ENCODE data around the gene ZNF835. TPM values are rescaled to one million over a fixed set of nuclear protein-coding genes. Genes with fewer than 3 reads are reported as not detected.

The ZNF835 gene
- total RNA-seq, 1 experiment from 2014 or later = 3.2 TPM

GRCh38 chr19:56692206-56692895, 20.8 kb upstream of the ZNF835 start:
- no peaks in the 10 kb centered on the region for H3K36me3 ChIP-seq (ENCODE audit: insufficient read depth, low read length, poor library complexity, severe bottlenecking)
- TF ChIP-seq, protein P1, sequence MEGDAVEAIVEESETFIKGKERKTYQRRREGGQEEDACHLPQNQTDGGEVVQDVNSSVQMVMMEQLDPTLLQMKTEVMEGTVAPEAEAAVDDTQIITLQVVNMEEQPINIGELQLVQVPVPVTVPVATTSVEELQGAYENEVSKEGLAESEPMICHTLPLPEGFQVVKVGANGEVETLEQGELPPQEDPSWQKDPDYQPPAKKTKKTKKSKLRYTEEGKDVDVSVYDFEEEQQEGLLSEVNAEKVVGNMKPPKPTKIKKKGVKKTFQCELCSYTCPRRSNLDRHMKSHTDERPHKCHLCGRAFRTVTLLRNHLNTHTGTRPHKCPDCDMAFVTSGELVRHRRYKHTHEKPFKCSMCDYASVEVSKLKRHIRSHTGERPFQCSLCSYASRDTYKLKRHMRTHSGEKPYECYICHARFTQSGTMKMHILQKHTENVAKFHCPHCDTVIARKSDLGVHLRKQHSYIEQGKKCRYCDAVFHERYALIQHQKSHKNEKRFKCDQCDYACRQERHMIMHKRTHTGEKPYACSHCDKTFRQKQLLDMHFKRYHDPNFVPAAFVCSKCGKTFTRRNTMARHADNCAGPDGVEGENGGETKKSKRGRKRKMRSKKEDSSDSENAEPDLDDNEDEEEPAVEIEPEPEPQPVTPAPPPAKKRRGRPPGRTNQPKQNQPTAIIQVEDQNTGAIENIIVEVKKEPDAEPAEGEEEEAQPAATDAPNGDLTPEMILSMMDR (conservative IDR thresholded peaks at IDR 0.05; ENCODE audit: low read depth, low read length) = no peak
- no peak for TF ChIP-seq EZH2 (IDR thresholded peaks at IDR 0.05; ENCODE audit: borderline replicate concordance, low read depth, low read length, poor library complexity, severe bottlenecking)
- H3K4me1 ChIP-seq (ENCODE audit: insufficient read depth, low read length, poor library complexity, severe bottlenecking) = no peaks in the 10 kb centered on the region
- no peaks in the 10 kb centered on the region for H3K27me3 ChIP-seq (replicated peaks; ENCODE audit: insufficient read depth, low read depth, low read length, poor library complexity)
- H3K27ac ChIP-seq (ENCODE audit: low read depth, low read length, poor library complexity, severe bottlenecking) = no peak overlapping the region
- BruUV-seq (replicated peaks) = no TSS peak
- no peak overlapping the region for H3K4me3 ChIP-seq (ENCODE audit: low read depth, low read length, poor library complexity, severe bottlenecking)
- ChIA-PET CTCF (interaction anchor here (0.5 kb wide), 1 partner anchor 145 kb away, joined by 4 read pairs; no protein-coding TSS in a partner anchor), POLR2A (ENCODE audit: low non-redundant PET) (no interaction called here)
- H3K9me3 ChIP-seq (ENCODE audit: low read depth, low read length, poor library complexity, severe bottlenecking) = peaks cover under 1% of the 10 kb centered on the region
- peak; percentile 37 for DNase-seq (ENCODE audit: low spot score)
- intact Hi-C loops (cut with micrococcal nuclease; ENCODE audit: unreplicated experiment) = no loop called here

- ChIA-PET POLR2A (ENCODE audit: low non-redundant PET) (no interaction called here), CTCF (no interaction called here)
- DNase-seq (ENCODE audit: low spot score) = no peak
- BruUV-seq (replicated peaks) = no TSS peak
- H3K4me1 ChIP-seq (ENCODE audit: insufficient read depth, low read length, poor library complexity, severe bottlenecking) = no peaks in the 10 kb centered on the region
- no peak overlapping the region for H3K27ac ChIP-seq (ENCODE audit: low read depth, low read length, poor library complexity, severe bottlenecking)
- H3K36me3 ChIP-seq (ENCODE audit: insufficient read depth, low read length, poor library complexity, severe bottlenecking) = no peaks in the 10 kb centered on the region
- H3K4me3 ChIP-seq (ENCODE audit: low read depth, low read length, poor library complexity, severe bottlenecking) = no peak overlapping the region
- intact Hi-C loops (cut with micrococcal nuclease; ENCODE audit: unreplicated experiment) = no loop called here
- no peaks in the 10 kb centered on the region for H3K27me3 ChIP-seq (replicated peaks; ENCODE audit: insufficient read depth, low read depth, low read length, poor library complexity)
- H3K9me3 ChIP-seq (ENCODE audit: low read depth, low read length, poor library complexity, severe bottlenecking) = no peaks in the 10 kb centered on the region
- no peak for TF ChIP-seq EZH2 (IDR thresholded peaks at IDR 0.05; ENCODE audit: borderline replicate concordance, low read depth, low read length, poor library complexity, severe bottlenecking)
- TF ChIP-seq, protein P1 (conservative IDR thresholded peaks at IDR 0.05; ENCODE audit: low read depth, low read length) = no peak
These were observed 19.1 kb upstream of the ZNF835 start for GRCh38 chr19:56690670-56691069.

- Histone ChIP-seq H3K4me1 (ENCODE audit: insufficient read depth, low read length, poor library complexity, severe bottlenecking) (no peaks in the 10 kb centered on the region), H3K9me3 (ENCODE audit: low read depth, low read length, poor library complexity, severe bottlenecking) (no peaks in the 10 kb centered on the region), H3K4me3 (ENCODE audit: low read depth, low read length, poor library complexity, severe bottlenecking) (no peak overlapping the region), H3K27ac (ENCODE audit: low read depth, low read length, poor library complexity, severe bottlenecking) (no peak overlapping the region), H3K36me3 (ENCODE audit: insufficient read depth, low read length, poor library complexity, severe bottlenecking) (no peaks in the 10 kb centered on the region), H3K27me3 (replicated peaks; ENCODE audit: insufficient read depth, low read depth, low read length, poor library complexity) (no peaks in the 10 kb centered on the region)
- BruUV-seq (replicated peaks) = no TSS peak
- intact Hi-C loops (cut with micrococcal nuclease; ENCODE audit: unreplicated experiment) = no loop called here
- TF ChIP-seq EZH2 (IDR thresholded peaks at IDR 0.05; ENCODE audit: borderline replicate concordance, low read depth, low read length, poor library complexity, severe bottlenecking) = no peak
- TF ChIP-seq, protein P1 (conservative IDR thresholded peaks at IDR 0.05; ENCODE audit: low read depth, low read length) = peak; percentile 43; the same call in 1 of the 2 replicates
- POLR2A ChIA-PET (ENCODE audit: low non-redundant PET) = no interaction called here
- DNase-seq (ENCODE audit: low spot score) = no peak
- CTCF ChIA-PET = interaction anchor here (0.6 kb wide), 1 partner anchor 98 kb away, joined by 4 read pairs; no protein-coding TSS in a partner anchor
These were observed 17.6 kb upstream of the ZNF835 start for GRCh38 chr19:56689198-56689597.
